HL-60 (cell line): ENCODE measurements around the gene DHX34.

ENCODE experiments used
- POLR2AphosphoS5 ChIP-seq: IDR thresholded peaks from 2 replicates; pipeline ENCODE4 v1.6.1; 2012; ENCODE audit warnings: low read depth
- TF ChIP-seq, protein P1 (sequence below): IDR thresholded peaks from 2 replicates; pipeline ENCODE4 v1.6.1; 2012; ENCODE audit warnings: low read depth; ENCODE audit not compliant: insufficient replicate concordance
- TF ChIP-seq, protein P2 (sequence below): IDR thresholded peaks from one replicate; pipeline ENCODE4 v1.5.1; 2011; ENCODE audit warnings: low read length, control low read depth, inconsistent platforms; ENCODE audit not compliant: insufficient read depth

DNA sequence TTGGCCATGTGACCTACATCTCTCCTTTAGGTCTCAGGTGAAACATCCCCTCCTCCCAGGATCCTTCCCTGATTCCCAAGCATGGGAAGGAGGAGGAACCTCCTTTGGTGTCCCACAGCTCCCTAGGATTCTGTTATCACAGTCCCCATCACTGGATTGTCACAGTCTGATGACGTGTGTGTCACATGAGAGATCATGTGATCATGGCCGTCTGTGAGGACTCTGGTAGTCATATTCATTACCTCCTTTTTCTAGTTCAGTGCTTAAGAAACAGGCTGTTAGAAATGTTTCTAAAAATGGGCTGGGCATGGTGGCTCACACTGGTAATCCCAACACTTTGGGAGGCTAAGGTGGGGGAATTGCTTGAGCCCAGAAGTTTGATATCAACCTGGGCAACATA, 3.0 kb downstream of the DHX34 start:
- TF ChIP-seq, protein P1, sequence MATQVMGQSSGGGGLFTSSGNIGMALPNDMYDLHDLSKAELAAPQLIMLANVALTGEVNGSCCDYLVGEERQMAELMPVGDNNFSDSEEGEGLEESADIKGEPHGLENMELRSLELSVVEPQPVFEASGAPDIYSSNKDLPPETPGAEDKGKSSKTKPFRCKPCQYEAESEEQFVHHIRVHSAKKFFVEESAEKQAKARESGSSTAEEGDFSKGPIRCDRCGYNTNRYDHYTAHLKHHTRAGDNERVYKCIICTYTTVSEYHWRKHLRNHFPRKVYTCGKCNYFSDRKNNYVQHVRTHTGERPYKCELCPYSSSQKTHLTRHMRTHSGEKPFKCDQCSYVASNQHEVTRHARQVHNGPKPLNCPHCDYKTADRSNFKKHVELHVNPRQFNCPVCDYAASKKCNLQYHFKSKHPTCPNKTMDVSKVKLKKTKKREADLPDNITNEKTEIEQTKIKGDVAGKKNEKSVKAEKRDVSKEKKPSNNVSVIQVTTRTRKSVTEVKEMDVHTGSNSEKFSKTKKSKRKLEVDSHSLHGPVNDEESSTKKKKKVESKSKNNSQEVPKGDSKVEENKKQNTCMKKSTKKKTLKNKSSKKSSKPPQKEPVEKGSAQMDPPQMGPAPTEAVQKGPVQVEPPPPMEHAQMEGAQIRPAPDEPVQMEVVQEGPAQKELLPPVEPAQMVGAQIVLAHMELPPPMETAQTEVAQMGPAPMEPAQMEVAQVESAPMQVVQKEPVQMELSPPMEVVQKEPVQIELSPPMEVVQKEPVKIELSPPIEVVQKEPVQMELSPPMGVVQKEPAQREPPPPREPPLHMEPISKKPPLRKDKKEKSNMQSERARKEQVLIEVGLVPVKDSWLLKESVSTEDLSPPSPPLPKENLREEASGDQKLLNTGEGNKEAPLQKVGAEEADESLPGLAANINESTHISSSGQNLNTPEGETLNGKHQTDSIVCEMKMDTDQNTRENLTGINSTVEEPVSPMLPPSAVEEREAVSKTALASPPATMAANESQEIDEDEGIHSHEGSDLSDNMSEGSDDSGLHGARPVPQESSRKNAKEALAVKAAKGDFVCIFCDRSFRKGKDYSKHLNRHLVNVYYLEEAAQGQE: no peak
- TF ChIP-seq, protein P2, sequence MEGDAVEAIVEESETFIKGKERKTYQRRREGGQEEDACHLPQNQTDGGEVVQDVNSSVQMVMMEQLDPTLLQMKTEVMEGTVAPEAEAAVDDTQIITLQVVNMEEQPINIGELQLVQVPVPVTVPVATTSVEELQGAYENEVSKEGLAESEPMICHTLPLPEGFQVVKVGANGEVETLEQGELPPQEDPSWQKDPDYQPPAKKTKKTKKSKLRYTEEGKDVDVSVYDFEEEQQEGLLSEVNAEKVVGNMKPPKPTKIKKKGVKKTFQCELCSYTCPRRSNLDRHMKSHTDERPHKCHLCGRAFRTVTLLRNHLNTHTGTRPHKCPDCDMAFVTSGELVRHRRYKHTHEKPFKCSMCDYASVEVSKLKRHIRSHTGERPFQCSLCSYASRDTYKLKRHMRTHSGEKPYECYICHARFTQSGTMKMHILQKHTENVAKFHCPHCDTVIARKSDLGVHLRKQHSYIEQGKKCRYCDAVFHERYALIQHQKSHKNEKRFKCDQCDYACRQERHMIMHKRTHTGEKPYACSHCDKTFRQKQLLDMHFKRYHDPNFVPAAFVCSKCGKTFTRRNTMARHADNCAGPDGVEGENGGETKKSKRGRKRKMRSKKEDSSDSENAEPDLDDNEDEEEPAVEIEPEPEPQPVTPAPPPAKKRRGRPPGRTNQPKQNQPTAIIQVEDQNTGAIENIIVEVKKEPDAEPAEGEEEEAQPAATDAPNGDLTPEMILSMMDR: no peak
- no peak for TF ChIP-seq POLR2AphosphoS5
